GM23338 (cell line): ENCODE measurements around the gene DOCK11.

Experiments
- CREB1 ChIP-seq: fragments of 250-450 bp; sonication (Bioruptor Pico); IDR thresholded peaks from 2 replicates; pipeline ENCODE4 v1.5.0; 2020; ENCODE audit warnings: low read depth, mild to moderate bottlenecking, moderate library complexity
- CTCF ChIP-seq, 2 experiments: fragments of 200-600 bp in 1 of 2; sonication (generic) in 1 of 2; conservative IDR thresholded peaks; 2 replicates each; pipeline versions ENCODE4 v1.5.1 to v1.6.1; 2016 to 2017; ENCODE audit warnings: antibody characterized with exemption in 2 of 2, low read depth in 2 of 2, mild to moderate bottlenecking in 2 of 2, moderate library complexity in 1 of 2
- ETS1 ChIP-seq: IDR thresholded peaks from 2 replicates; pipeline ENCODE4 v1.6.1; 2016; ENCODE audit warnings: antibody characterized with exemption
- EZH2 ChIP-seq: fragments of 200-600 bp; sonication (generic); IDR thresholded peaks from one replicate; pipeline ENCODE4 v1.8.0; 2017; ENCODE audit warnings: antibody characterized with exemption, mild to moderate bottlenecking, low read depth; ENCODE audit not compliant: unreplicated experiment
- EZH2phosphoT487 ChIP-seq: fragments of 200-600 bp; sonication (generic); IDR thresholded peaks from one replicate; pipeline ENCODE4 v1.8.1; 2018; ENCODE audit warnings: antibody characterized with exemption; ENCODE audit not compliant: unreplicated experiment
- JUNB ChIP-seq: IDR thresholded peaks from one replicate; pipeline ENCODE4 v1.6.1; 2016; ENCODE audit warnings: antibody characterized with exemption; ENCODE audit not compliant: unreplicated experiment
- POLR2AphosphoS5 ChIP-seq: IDR thresholded peaks from 2 replicates; pipeline ENCODE4 v1.6.1; 2016; ENCODE audit warnings: antibody characterized with exemption, low read depth
- REST ChIP-seq: IDR thresholded peaks from one replicate; pipeline ENCODE4 v1.6.1; 2018; ENCODE audit warnings: antibody characterized with exemption; ENCODE audit not compliant: unreplicated experiment
- ZNF331 ChIP-seq: fragments of 250-450 bp; sonication (Bioruptor Pico); IDR thresholded peaks from 2 replicates; pipeline ENCODE4 v1.5.0; 2020; ENCODE audit warnings: low read depth, mild to moderate bottlenecking, moderate library complexity
- ZNF462 ChIP-seq: fragments of 250-450 bp; sonication (Bioruptor Pico); IDR thresholded peaks from 2 replicates; pipeline ENCODE4 v1.5.0; 2020; ENCODE audit warnings: mild to moderate bottlenecking, moderate library complexity

- TF ChIP-seq CTCF (conservative IDR thresholded peaks at IDR 0.05; ENCODE audit: low read depth in 2 of 2) (no peak), REST (no peak), POLR2AphosphoS5 (no peak), EZH2 (no peak), ETS1 (no peak), CREB1 (CRISPR knock-in tag) (no peak), JUNB (no peak), EZH2phosphoT487 (no peak), ZNF462 (CRISPR knock-in tag) (no peak), ZNF331 (CRISPR knock-in tag) (no peak)
Measured at GRCh38 chrX:118665204-118665603, 169.6 kb downstream of the DOCK11 start.
